Epithelial cell of esophagus (primary cell): Measurements from ENCODE around the gene TNRC18.
A peak's percentile ranks its signal among the peaks of the same experiment; 100 is the strongest.

ENCODE experiments used
- DNase-seq: peaks from one replicate; pipeline ENCODE4 v3.0.0; 2010; ENCODE audit warnings: low read depth
- H3K4me3 ChIP-seq: 2 replicates; pipeline ENCODE4 v1.5.1; 2011; ENCODE audit warnings: mild to moderate bottlenecking, low read length, control low read depth
- TF ChIP-seq, protein P1 (sequence below): IDR thresholded peaks from 2 replicates; pipeline ENCODE4 v1.5.1; 2011; ENCODE audit warnings: low read depth, mild to moderate bottlenecking, low read length, control low read depth, inconsistent platforms; ENCODE audit not compliant: insufficient read depth; ENCODE audit errors: missing control alignments

TNRC18 gene

DNA sequence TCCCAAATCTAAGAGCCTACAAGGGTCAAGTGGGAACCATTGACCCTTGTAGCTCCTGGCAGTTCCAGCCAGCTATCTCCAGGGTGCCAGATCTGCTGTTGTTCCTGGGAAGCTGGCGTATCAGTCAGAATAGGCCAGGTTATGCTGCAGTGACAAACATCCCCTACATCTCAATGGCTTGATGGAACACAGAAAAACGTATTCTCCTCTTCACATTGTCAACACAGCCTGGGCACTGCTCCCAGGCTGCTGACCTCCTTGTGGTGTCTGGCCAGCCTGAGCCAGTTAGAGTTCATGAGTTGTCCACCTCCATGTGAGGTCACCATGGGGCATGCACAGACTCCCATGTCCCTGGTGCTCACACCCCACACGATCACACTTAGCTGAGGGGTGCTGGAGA, 9.5 kb upstream of the TNRC18 start:
- DNase-seq = no peak
- TF ChIP-seq, protein P1, sequence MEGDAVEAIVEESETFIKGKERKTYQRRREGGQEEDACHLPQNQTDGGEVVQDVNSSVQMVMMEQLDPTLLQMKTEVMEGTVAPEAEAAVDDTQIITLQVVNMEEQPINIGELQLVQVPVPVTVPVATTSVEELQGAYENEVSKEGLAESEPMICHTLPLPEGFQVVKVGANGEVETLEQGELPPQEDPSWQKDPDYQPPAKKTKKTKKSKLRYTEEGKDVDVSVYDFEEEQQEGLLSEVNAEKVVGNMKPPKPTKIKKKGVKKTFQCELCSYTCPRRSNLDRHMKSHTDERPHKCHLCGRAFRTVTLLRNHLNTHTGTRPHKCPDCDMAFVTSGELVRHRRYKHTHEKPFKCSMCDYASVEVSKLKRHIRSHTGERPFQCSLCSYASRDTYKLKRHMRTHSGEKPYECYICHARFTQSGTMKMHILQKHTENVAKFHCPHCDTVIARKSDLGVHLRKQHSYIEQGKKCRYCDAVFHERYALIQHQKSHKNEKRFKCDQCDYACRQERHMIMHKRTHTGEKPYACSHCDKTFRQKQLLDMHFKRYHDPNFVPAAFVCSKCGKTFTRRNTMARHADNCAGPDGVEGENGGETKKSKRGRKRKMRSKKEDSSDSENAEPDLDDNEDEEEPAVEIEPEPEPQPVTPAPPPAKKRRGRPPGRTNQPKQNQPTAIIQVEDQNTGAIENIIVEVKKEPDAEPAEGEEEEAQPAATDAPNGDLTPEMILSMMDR = no peak
- H3K4me3 ChIP-seq = no peak overlapping the region

DNA sequence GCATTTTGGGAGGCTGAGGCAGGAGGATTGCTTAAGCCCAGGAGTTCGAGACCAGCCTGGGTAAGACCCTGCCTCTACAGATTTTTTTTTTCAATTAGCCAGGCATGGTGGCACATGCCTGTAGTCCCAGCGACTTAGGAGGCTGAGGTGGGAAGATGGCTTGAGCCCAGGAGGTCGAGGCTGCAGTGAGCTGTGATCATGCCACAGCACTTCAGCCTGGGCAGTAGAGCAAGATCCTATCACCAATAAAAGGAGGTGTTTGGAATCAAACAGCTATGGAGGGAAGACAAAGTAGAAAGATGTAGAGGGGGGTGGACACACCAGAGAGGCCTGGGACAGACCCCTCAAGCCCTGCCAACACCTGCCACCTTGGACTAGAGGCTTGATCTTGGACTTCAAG, 9.1 kb upstream of the TNRC18 start:
- DNase-seq = no peak
- TF ChIP-seq, protein P1 = no peak
- H3K4me3 ChIP-seq = no peak overlapping the region

DNA sequence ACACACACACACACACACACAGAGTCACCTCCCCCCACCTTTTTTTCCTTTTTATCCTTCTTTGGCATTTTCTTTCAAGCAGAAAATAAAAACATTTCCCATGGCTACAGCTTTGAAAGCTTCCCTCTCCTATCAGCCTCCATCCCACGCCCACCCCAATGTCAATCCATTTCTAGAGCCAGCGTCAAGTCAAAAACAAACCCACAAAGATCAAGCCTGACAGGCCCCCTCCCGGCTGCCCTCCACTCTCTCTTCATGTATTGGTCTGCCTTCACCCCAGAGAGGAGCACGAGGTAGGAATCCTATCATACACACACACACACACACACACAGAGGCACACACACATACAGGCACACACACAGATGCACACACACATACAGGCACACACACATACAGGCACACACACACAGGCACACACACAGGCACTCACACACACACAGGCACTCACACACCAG, 8.0 kb upstream of the TNRC18 start:
- H3K4me3 ChIP-seq = no peak overlapping the region
- TF ChIP-seq, protein P1 = no peak
- DNase-seq = no peak

DNA sequence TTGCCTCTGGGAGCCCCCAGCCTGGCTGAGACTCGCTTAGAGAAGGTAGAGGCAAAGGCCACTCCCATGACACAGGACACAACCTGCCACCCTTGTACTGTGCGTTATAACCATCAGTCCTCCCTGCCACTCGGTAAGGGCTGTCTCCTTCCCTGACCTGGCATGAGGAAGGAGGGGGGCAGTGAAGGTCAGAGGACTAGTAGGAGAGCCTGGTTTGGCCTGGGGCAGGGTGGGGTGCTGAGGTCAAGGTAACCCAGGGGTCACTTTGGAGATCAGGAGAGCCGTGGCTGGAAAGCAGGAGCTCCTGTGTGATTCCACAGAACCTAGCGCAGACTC, 6.9 kb upstream of the TNRC18 start:
- no peak for DNase-seq
- H3K4me3 ChIP-seq = no peak overlapping the region
- TF ChIP-seq, protein P1 = no peak

DNA sequence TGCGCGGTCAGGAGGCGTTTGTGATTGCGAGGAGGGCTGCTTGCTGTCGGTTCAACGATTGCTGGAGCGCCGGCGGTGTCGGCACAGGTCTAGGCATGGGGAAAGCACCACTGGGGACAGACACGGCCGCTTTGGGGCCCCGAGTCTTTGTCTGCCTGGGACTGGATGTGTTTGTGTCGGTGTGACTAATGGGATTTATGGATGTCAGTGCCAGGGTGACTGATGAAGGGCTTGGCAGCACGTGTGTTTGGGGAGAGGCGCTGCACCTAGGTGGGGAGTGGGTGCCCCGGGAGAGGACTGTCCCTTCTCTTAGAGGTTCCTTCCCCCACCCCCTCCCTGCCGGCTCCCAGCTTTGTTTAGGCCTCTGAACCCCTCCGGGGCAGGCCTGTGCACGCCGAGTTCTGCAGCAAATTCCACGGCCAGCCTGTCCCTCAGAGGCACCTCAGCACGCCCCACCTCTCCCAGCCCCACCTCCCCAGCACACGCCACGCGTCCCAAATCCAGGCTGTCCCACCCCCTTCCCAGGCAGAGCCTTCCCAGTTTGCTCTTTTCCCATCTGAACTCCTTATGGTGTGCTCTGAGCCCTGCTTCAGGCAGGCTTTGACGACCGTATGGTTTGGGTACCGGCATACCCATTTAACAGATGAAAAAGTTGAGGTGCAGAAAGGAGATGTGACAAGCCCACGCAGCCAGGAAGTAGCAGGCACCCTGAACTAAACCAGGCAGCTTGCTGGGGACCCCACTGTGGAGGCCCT, 6.4 kb upstream of the TNRC18 start:
- DNase-seq = peak; percentile 94
- TF ChIP-seq, protein P1 = no peak
- peak overlapping the region; percentile 81 for H3K4me3 ChIP-seq

DNA sequence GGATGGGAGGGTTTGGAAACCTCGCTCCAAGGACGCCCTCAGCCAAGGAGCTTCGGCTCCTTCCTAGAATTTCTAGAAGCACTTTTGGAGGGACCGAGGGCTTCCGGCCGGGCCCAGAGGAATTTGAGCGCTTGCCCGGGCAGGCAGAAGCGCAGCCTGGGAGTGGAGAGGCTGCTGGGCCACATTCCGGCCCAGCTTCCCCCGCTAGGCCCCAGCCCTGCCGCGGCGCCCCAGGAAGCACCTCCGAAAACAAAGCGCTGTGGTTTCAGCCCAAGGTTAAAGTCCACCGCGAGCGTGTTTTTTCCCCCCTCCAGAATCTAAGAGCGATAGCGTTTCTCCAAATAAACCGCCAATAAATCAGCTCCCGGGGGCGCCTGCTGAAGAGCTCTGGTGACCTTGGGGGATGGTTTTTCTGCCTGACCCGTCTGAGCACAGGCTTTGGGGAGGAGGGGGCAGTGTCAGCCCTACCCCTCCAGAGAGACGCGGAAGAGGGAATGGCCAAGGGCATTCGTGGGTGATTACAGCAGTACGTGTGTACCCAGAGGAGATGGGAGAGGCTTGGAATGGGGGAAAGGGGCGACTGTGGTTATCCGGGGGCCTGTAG, 5.7 kb upstream of the TNRC18 start:
- peak overlapping the region; percentile 81 for H3K4me3 ChIP-seq
- TF ChIP-seq, protein P1 = no peak
- peak; percentile 90 for DNase-seq
